Articular chondrocyte of knee joint (primary cell): ENCODE data around the gene TYW1. TPM values are rescaled to one million over a fixed set of nuclear protein-coding genes. Genes with fewer than 3 reads are reported as not detected.

Source experiments
- small RNA-seq: library from RNA; depleted of rRNA; stranded (forward); fragments of <200 nt; gene quantifications from one replicate; pipeline ENCODE3, GENCODE V24; 2012
- total RNA-seq: library from RNA; depleted of rRNA; stranded (reverse); fragments of >200 nt; gene quantifications from 2 replicates; pipeline ENCODE4 v1.2.3, GENCODE V29; 2012

The TYW1 gene
- total RNA-seq, result 14.5 and 15.8 TPM in 2 replicates

GRCh38 chr7:66996444-66997191 lies at the start of gene TYW1:
TYW1 (plus strand) TSS chr7:66996833; CDS start chr7:66996979, 146 bp downstream.

GRCh38 chr7:66995050-66995776 lies 1.4 kb upstream of the TYW1 start, which contains the start of gene SBDS:
SBDS (minus strand) TSS chr7:66995586; CDS start chr7:66995417, 169 bp downstream.

Small RNA genes lying within 50 kb of the gene (small RNA-seq; reads per million reads assigned to genes)
- not detected for gene AC073089.1
- not detected for gene MIR4650-1
- gene RN7SL43P, result not detected

Other genes with a start within 250 kb of the TYW1 start
- gene TMEM248, start 75.6 kb upstream of the TYW1 start, total RNA-seq, result 110 and 122 TPM in 2 replicates
- gene SBDS, start 1.2 kb upstream of the TYW1 start, total RNA-seq, result 114 and 123 TPM in 2 replicates